HepG2 (cell line): ENCODE measurements around the gene PXK. TPM values are rescaled to one million over a fixed set of nuclear protein-coding genes. Genes with fewer than 3 reads are reported as not detected.
"Not testable (repeated sequence)": the region's sequence is repeated elsewhere in the genome, so short reads cannot be mapped to it uniquely, and the experiment has no call there.

Source experiments
- ATAC-seq: fragments of 200-7000 bp; cut with Tn5 transposase; 3 replicates; pipeline ENCODE4 v1.9.1; 2020; ENCODE audit warnings: mild to moderate bottlenecking, moderate library complexity
- BruUV-seq: library from RNA; stranded (reverse); fragments of 400-500 nt; replicated peaks from 2 replicates; lab custom pipeline; 2021; lab: Mats Ljungman, UMichigan
- CTCF ChIA-PET: fragments of 300-600 bp; formaldehyde crosslinking; extraction: SDS; loops from one replicate; lab custom pipeline; 2021; ENCODE audit warnings: low total read pairs, inconsistent platforms, low intra/inter-chr PET ratio; lab: Yijun Ruan, JAX
- POLR2A ChIA-PET: fragments of 350-600 bp; sonication (Branson Sonifier 250); formaldehyde crosslinking; loops from one replicate; lab custom pipeline; 2020; ENCODE audit warnings: antibody characterized with exemption, inconsistent platforms; lab: Yijun Ruan, JAX
- DNase-seq: peaks from one replicate; pipeline ENCODE4 v3.0.0-alpha.2; 2015; ENCODE audit warnings: low spot score
- FAIRE-seq: peaks from 3 replicates; lab custom pipeline; 2011; peaks lifted over from hg19 to GRCh38; lab: Jason Lieb, UNC
- H2AFZ ChIP-seq: one replicate; pipeline ENCODE4 v1.6.1; 2011; ENCODE audit warnings: low read length, inconsistent platforms
- H3K27ac ChIP-seq: fragments of 300-600 bp; 3 replicates; pipeline ENCODE4 v1.8.0; 2011; ENCODE audit warnings: mixed run types, mild to moderate bottlenecking, mixed read lengths, low read length, inconsistent platforms; ENCODE audit not compliant: insufficient read depth; ENCODE audit errors: extremely low read length
- H3K27me3 ChIP-seq, 2 experiments: fragments of 200-600 bp in 1 of 2; 2 replicates in 1 of 2; 3 replicates in 1 of 2; pipeline versions ENCODE4 v1.6.0 to v1.8.0; 2011; ENCODE audit warnings: low read length in 2 of 2, mild to moderate bottlenecking in 2 of 2, moderate library complexity in 2 of 2, inconsistent platforms in 1 of 2; ENCODE audit not compliant: insufficient read depth in 2 of 2, control insufficient read depth in 1 of 2
- H3K36me3 ChIP-seq, 2 experiments: fragments of 200-600 bp in 1 of 2; replicated peaks in 1 of 2; 2 replicates in 1 of 2; 3 replicates in 1 of 2; pipeline versions ENCODE4 v1.5.1 to v1.8.0; 2011; ENCODE audit warnings: low read length in 2 of 2, inconsistent platforms in 1 of 2; ENCODE audit not compliant: insufficient read depth in 2 of 2, control insufficient read depth in 1 of 2
- H3K4me1 ChIP-seq: 2 replicates; pipeline ENCODE4 v1.5.1; 2012; ENCODE audit warnings: low read length, inconsistent platforms; ENCODE audit not compliant: insufficient read depth
- H3K4me2 ChIP-seq: 2 replicates; pipeline ENCODE4 v1.6.0; 2011; ENCODE audit warnings: low read depth, low read length, inconsistent platforms
- H3K4me3 ChIP-seq, 3 experiments: fragments of 200-600 bp in 1 of 3; sonication (generic), shearing (Covaris generic) in 1 of 3; replicated peaks in 1 of 3; 2 replicates each; pipeline ENCODE4 v1.5.1; 2011 to 2016; ENCODE audit warnings: low read length in 3 of 3, inconsistent platforms in 2 of 3, low read depth in 2 of 3, mild to moderate bottlenecking in 2 of 3, control low read depth in 1 of 3, mixed read lengths in 1 of 3; ENCODE audit not compliant: insufficient read depth in 1 of 3
- H3K79me2 ChIP-seq: one replicate; pipeline ENCODE4 v1.6.1; 2011; ENCODE audit warnings: low read length, inconsistent platforms; ENCODE audit not compliant: insufficient read depth
- H3K9ac ChIP-seq: 2 replicates; pipeline ENCODE4 v1.6.0; 2011; ENCODE audit warnings: mild to moderate bottlenecking, low read depth, low read length, inconsistent platforms; ENCODE audit not compliant: insufficient read depth
- H3K9me3 ChIP-seq: 2 replicates; pipeline ENCODE4 v1.5.1; 2012; ENCODE audit warnings: mild to moderate bottlenecking, low read length
- H4K20me1 ChIP-seq: 2 replicates; pipeline ENCODE4 v1.6.0; 2011; ENCODE audit warnings: inconsistent platforms, mild to moderate bottlenecking, low read length, moderate library complexity; ENCODE audit not compliant: insufficient read depth
- HOXA9 ChIP-seq: sonication (generic); formaldehyde crosslinking; IDR thresholded peaks from 2 replicates; pipeline ENCODE4 v1.8.1; 2022; ENCODE audit warnings: missing genetic modification reagents, mild to moderate bottlenecking, moderate library complexity, borderline replicate concordance
- KMT2A ChIP-seq: sonication (generic); formaldehyde crosslinking; IDR thresholded peaks from 2 replicates; pipeline ENCODE4 v1.4.0; 2020; ENCODE audit warnings: missing genetic modification reagents
- MED8 ChIP-seq: sonication (generic); formaldehyde crosslinking; IDR thresholded peaks from 2 replicates; pipeline ENCODE4 v1.8.1; 2023; ENCODE audit warnings: mild to moderate bottlenecking, missing genetic modification reagents; ENCODE audit not compliant: insufficient replicate concordance
- MTA1 ChIP-seq: sonication (generic); formaldehyde crosslinking; IDR thresholded peaks from 2 replicates; pipeline ENCODE4 v1.4.0; 2020; ENCODE audit warnings: missing genetic modification reagents, mild to moderate bottlenecking, borderline replicate concordance
- SRF ChIP-seq: IDR thresholded peaks from 2 replicates; pipeline ENCODE4 v1.6.1; 2011; ENCODE audit warnings: mild to moderate bottlenecking, low read depth, low read length, moderate library complexity
- TEAD3 ChIP-seq: optimal IDR thresholded peaks from 2 replicates; pipeline ENCODE3; 2016; ENCODE audit warnings: borderline replicate concordance
- ZKSCAN5 ChIP-seq: sonication (generic); formaldehyde crosslinking; IDR thresholded peaks from 2 replicates; pipeline ENCODE4 v1.5.1; 2020; ENCODE audit warnings: mild to moderate bottlenecking, missing genetic modification reagents
- ZNF12 ChIP-seq: sonication (generic); formaldehyde crosslinking; IDR thresholded peaks from 2 replicates; pipeline ENCODE4 v1.5.0; 2020; ENCODE audit warnings: missing genetic modification reagents
- ZNF3 ChIP-seq: IDR thresholded peaks from 2 replicates; pipeline ENCODE4 v1.7.0; 2017; ENCODE audit warnings: inconsistent platforms
- ZNF557 ChIP-seq: sonication (generic); formaldehyde crosslinking; IDR thresholded peaks from 2 replicates; pipeline ENCODE4 v1.4.0; 2020; ENCODE audit warnings: missing genetic modification reagents
- ZNF564 ChIP-seq: sonication (generic); formaldehyde crosslinking; IDR thresholded peaks from 2 replicates; pipeline ENCODE4 v1.8.1; 2023; ENCODE audit warnings: mild to moderate bottlenecking, missing genetic modification reagents
- ZNF652 ChIP-seq: IDR thresholded peaks from 2 replicates; pipeline ENCODE4 v1.6.1; 2016; ENCODE audit warnings: low read depth, borderline replicate concordance
- ZNF780A ChIP-seq: sonication (generic); formaldehyde crosslinking; IDR thresholded peaks from 2 replicates; pipeline ENCODE4 v1.8.0; 2022; ENCODE audit warnings: mild to moderate bottlenecking, missing genetic modification reagents, moderate library complexity
- ZNF879 ChIP-seq: sonication (generic); formaldehyde crosslinking; IDR thresholded peaks from 2 replicates; pipeline ENCODE4 v1.8.1; 2023; ENCODE audit warnings: missing genetic modification reagents
- whole genome bisulfite sequencing: methylation state at CpG from one replicate; pipeline ENCODE4 v1.1.6; 2017; ENCODE audit warnings: low lambda C conversion rate; 5-methylcytosine and 5-hydroxymethylcytosine counted together
- in situ Hi-C: cut with HindIII; loops from 2 replicates; pipeline ENCODE4 v1.10.0; 2017; ENCODE audit warnings: low pct_unique_long_range_greater_than_20kb; ENCODE audit not compliant: extremely low pct_ligation_motif_present
- intact Hi-C: fragments of 100-400 bp; cut with micrococcal nuclease; formaldehyde crosslinking; loops from one replicate; pipeline ENCODE4 v1.10.0; 2022; ENCODE audit not compliant: unreplicated experiment
- polyA plus RNA-seq, 8 experiments: library from polyadenylated mRNA; depleted of rRNA in 3 of 8; stranded (reverse) in 7 of 8; unstranded in 1 of 8; fragments of >200 nt; fragmentation: Illumina TruSeq in 4 of 8; extraction: Trizol in 4 of 8; gene quantifications; 2 replicates each; pipeline versions ENCODE4 v1.2.1 to v1.2.3, GENCODE V29; 2011 to 2016; ENCODE audit warnings: low read depth in 4 of 8, missing spikeins in 1 of 8, mixed read lengths in 1 of 8; ENCODE audit not compliant: insufficient read depth in 1 of 8
- total RNA-seq, 5 experiments: library from RNA; depleted of rRNA; stranded (reverse); fragments of >200 nt; fragmentation: Illumina TruSeq; extraction: Trizol; gene quantifications; 2 replicates each; pipeline ENCODE4 v1.2.3, GENCODE V29; 2016; ENCODE audit warnings: low read depth in 1 of 5
- TF ChIP-seq, protein P1 (sequence below): sonication (generic); formaldehyde crosslinking; IDR thresholded peaks from 2 replicates; pipeline ENCODE4 v1.8.0; 2023; ENCODE audit warnings: mild to moderate bottlenecking, missing genetic modification reagents

PXK gene
- total and polyA plus RNA-seq, 2 of the 13 experiments (the other 11 are each of a cell fraction or from before 2014, with no cell fraction given) = 6.4 to 18.6 TPM

DNA sequence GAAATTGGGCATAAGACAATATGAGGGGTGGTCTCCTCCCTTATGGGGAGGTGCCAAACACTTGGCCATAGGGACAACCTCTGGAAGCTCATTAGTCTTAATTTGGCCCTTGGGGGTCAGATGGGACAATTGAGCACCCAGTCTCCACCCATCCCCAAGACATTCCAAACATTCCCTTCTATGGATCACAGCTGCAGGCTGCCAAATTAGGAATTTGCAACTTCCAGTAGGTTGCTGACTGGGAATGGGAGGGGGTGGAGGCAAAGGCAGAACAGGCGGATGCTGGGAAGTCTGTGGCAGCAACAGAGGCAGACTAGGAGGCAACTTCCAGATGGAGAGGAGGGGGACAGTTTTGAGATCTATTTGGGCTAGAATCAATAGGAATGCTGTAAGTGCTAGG is 102.3 kb downstream of the PXK start:
- TF ChIP-seq ZNF12 (CRISPR knock-in tag) (no peak), MED8 (CRISPR knock-in tag) (no peak), ZNF557 (CRISPR knock-in tag) (no peak), ZNF652 (CRISPR knock-in tag) (no peak), ZNF564 (CRISPR knock-in tag) (no peak), ZNF780A (CRISPR knock-in tag) (0 out of 2 replicates have a peak, but pooled peaks have one; percentile 25), KMT2A (CRISPR knock-in tag) (no peak), ZNF879 (CRISPR knock-in tag) (no peak), ZNF3 (CRISPR knock-in tag) (no peak), ZKSCAN5 (no peak), HOXA9 (CRISPR knock-in tag) (no peak), SRF (peak; percentile 61; the same call in 1 of the 2 replicates), TEAD3 (CRISPR knock-in tag) (peak; percentile 63), MTA1 (CRISPR knock-in tag) (no peak)
- TF ChIP-seq, protein P1, sequence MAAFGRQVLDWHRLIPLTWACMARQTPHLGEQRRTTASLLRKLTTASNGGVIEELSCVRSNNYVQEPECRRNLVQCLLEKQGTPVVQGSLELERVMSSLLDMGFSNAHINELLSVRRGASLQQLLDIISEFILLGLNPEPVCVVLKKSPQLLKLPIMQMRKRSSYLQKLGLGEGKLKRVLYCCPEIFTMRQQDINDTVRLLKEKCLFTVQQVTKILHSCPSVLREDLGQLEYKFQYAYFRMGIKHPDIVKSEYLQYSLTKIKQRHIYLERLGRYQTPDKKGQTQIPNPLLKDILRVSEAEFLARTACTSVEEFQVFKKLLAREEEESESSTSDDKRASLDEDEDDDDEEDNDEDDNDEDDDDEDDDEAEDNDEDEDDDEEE = no peak
- H3K9ac ChIP-seq = no peak overlapping the region
- peaks cover 53% of the 10 kb centered on the region for H3K4me1 ChIP-seq
- H3K9me3 ChIP-seq = no peaks in the 10 kb centered on the region
- H3K36me3 ChIP-seq = peaks cover 2 to 23% of the 10 kb centered on the region in 2 experiments; a peak in 4 of 5 replicates
- H3K4me2 ChIP-seq = peak overlapping the region; percentile 21
- ChIA-PET POLR2A (interaction anchor here (1.4 kb wide), 1 partner anchor 11 kb away, joined by 3 read pairs; no protein-coding TSS in a partner anchor), CTCF (no interaction called here)
- no peak overlapping the region for H2AFZ ChIP-seq
- BruUV-seq = no TSS peak
- no peaks in the 10 kb centered on the region for H4K20me1 ChIP-seq
- FAIRE-seq (no peak), ATAC-seq (no peak), DNase-seq (peak; percentile 6)
- H3K27ac ChIP-seq = no peak overlapping the region
- intact Hi-C loops = loop anchor here (5.0 kb wide), 2 partner anchors 37 to 57 kb away; partner anchors contain the start of gene KCTD6
- H3K79me2 ChIP-seq = peaks cover 19% of the 10 kb centered on the region
- in situ Hi-C loops = no loop called here
- H3K27me3 ChIP-seq = peaks cover 0 to 1% of the 10 kb centered on the region in 2 experiments; a peak in 1 of 5 replicates
- 74% methylated on average over 1 of the region's 1 CpG for WGBS
- no peak overlapping the region; a peak in 1 of 6 replicates for H3K4me3 ChIP-seq

DNA sequence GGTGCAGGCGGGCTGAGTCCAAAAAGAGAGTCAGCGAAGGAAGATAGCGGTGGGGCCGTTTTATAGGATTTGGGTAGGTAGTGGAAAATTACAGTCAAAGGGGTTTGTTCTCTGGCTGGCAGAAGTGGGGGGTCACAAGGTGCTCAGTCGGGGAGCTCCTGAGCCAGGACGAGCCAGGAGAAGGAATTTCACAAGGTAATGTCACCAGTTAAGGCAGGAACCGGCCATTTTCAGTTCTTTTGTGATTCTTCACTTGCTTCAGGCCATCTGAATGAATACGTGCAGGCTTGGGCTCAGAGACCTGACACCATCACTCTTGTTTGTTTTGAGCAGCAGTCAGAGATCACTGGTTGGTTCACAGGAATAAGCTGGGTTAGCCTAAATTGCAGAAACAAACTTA is 104.6 kb downstream of the PXK start:
- H3K36me3 ChIP-seq, DNase-seq, H3K9me3 ChIP-seq, in situ Hi-C loops, H4K20me1 ChIP-seq, H3K4me3 ChIP-seq, ATAC-seq, POLR2A ChIA-PET, H3K27me3 ChIP-seq, H2AFZ ChIP-seq, H3K9ac ChIP-seq, CTCF ChIA-PET, FAIRE-seq, BruUV-seq, H3K27ac ChIP-seq: not testable (repeated sequence)
- H3K79me2 ChIP-seq = peaks cover 10% of the 10 kb centered on the region
- 0 out of 2 replicates have a peak overlapping the region, but pooled peaks have one; percentile 12 for H3K4me2 ChIP-seq
- 53% methylated on average over 8 of the region's 8 CpGs for WGBS
- intact Hi-C loops = loop anchor here (5.0 kb wide), 1 partner anchor 35 kb away; no protein-coding TSS in a partner anchor
- H3K4me1 ChIP-seq = peaks cover 40% of the 10 kb centered on the region
